ENCODE measurements around the gene UBN1. TPM values are rescaled to one million over a fixed set of nuclear protein-coding genes. Genes with fewer than 3 reads are reported as not detected.

Gene UBN1
- polyA plus RNA-seq, 1 donor (not counting 4 experiments of a cell fraction or from before 2014, with no cell fraction given) = 11.5 TPM

GRCh38 chr16:4883501-4883900 lies 36.2 kb downstream of the UBN1 start:
- dilution Hi-C loops (cut with MboI; ENCODE audit: extremely low pct_ligation_motif_present, low sequenced_read_pairs) = no loop called here

GRCh38 chr16:4884209-4884608 lies 36.9 kb downstream of the UBN1 start:
- Histone ChIP-seq H3K27ac (ENCODE audit: control insufficient read depth, insufficient read depth, low read length) (no peak overlapping the region), H4K20me1 (ENCODE audit: control insufficient read depth, extremely low read depth, insufficient read depth, low read length) (peaks cover 6% of the 10 kb centered on the region)
- no peak for FAIRE-seq

More at GRCh38 chr16:4883501-4883900, 36.2 kb downstream of the UBN1 start:
- Histone ChIP-seq H3K9me1 (ENCODE audit: control insufficient read depth, extremely low read depth, insufficient read depth, low read length) (peaks cover 3% of the 10 kb centered on the region), H3K27me3 (ENCODE audit: control insufficient read depth, extremely low read depth, insufficient read depth, low read length) (no peaks in the 10 kb centered on the region), H3K27ac (ENCODE audit: control insufficient read depth, insufficient read depth, low read length) (no peak overlapping the region), H4K20me1 (ENCODE audit: control insufficient read depth, extremely low read depth, insufficient read depth, low read length) (peaks cover 6% of the 10 kb centered on the region), H3K9me3 (ENCODE audit: control insufficient read depth, low read depth, low read length) (no peaks in the 10 kb centered on the region), H3K4me1 (ENCODE audit: control insufficient read depth, extremely low read depth, insufficient read depth, low read length) (no peaks in the 10 kb centered on the region), H3K79me2 (ENCODE audit: control insufficient read depth, insufficient read depth, low read length) (no peaks in the 10 kb centered on the region), H2AFZ (ENCODE audit: control insufficient read depth, low read length) (no peak overlapping the region), H3K4me2 (ENCODE audit: control insufficient read depth, extremely low read depth, insufficient read depth, low read depth, low read length) (no peak overlapping the region), H3K36me3 (ENCODE audit: control insufficient read depth in 2 of 2, extremely low read depth in 1 of 2, insufficient read depth in 2 of 2, low read length in 2 of 2) (peaks cover 49 to 62% of the 10 kb centered on the region in 2 experiments), H3K4me3 (ENCODE audit: control insufficient read depth in 2 of 3, extremely low read depth in 1 of 3, insufficient read depth in 2 of 3, low read depth in 1 of 3, low read length in 3 of 3) (no peak overlapping the region), H3K9ac (ENCODE audit: control insufficient read depth, extremely low read depth, insufficient read depth, low read length) (no peak overlapping the region)
- FAIRE-seq (no peak), DNase-seq (ENCODE audit: low read depth, low spot score) (no peak)
- TF ChIP-seq EZH2 (IDR thresholded peaks at IDR 0.05; ENCODE audit: low read length) = no peak
- TF ChIP-seq CTCF (optimal IDR thresholded peaks at IDR 0.05 in 1 of 3, IDR thresholded peaks at IDR 0.05 in 1 of 3, conservative IDR thresholded peaks at IDR 0.05 in 1 of 3; ENCODE audit: extremely low read depth in 1 of 3, insufficient read depth in 2 of 3, low read length in 3 of 3) = no peak

More at GRCh38 chr16:4884209-4884608, 36.9 kb downstream of the UBN1 start:
- Histone ChIP-seq H3K27me3 (ENCODE audit: control insufficient read depth, extremely low read depth, insufficient read depth, low read length) (no peaks in the 10 kb centered on the region), H3K9me1 (ENCODE audit: control insufficient read depth, extremely low read depth, insufficient read depth, low read length) (peaks cover 3% of the 10 kb centered on the region), H3K4me1 (ENCODE audit: control insufficient read depth, extremely low read depth, insufficient read depth, low read length) (no peaks in the 10 kb centered on the region), H2AFZ (ENCODE audit: control insufficient read depth, low read length) (no peak overlapping the region), H3K4me3 (ENCODE audit: control insufficient read depth in 2 of 3, extremely low read depth in 1 of 3, insufficient read depth in 2 of 3, low read depth in 1 of 3, low read length in 3 of 3) (no peak overlapping the region), H3K9ac (ENCODE audit: control insufficient read depth, extremely low read depth, insufficient read depth, low read length) (no peak overlapping the region), H3K36me3 (ENCODE audit: control insufficient read depth in 2 of 2, extremely low read depth in 1 of 2, insufficient read depth in 2 of 2, low read length in 2 of 2) (peaks cover 49 to 62% of the 10 kb centered on the region in 2 experiments), H3K4me2 (ENCODE audit: control insufficient read depth, extremely low read depth, insufficient read depth, low read depth, low read length) (no peak overlapping the region), H3K79me2 (ENCODE audit: control insufficient read depth, insufficient read depth, low read length) (no peaks in the 10 kb centered on the region), H3K9me3 (ENCODE audit: control insufficient read depth, low read depth, low read length) (no peaks in the 10 kb centered on the region)
- dilution Hi-C loops (cut with MboI; ENCODE audit: extremely low pct_ligation_motif_present, low sequenced_read_pairs) = no loop called here
- DNase-seq (ENCODE audit: low read depth, low spot score) = no peak
- TF ChIP-seq EZH2 (IDR thresholded peaks at IDR 0.05; ENCODE audit: low read length) (no peak), CTCF (optimal IDR thresholded peaks at IDR 0.05 in 1 of 3, IDR thresholded peaks at IDR 0.05 in 1 of 3, conservative IDR thresholded peaks at IDR 0.05 in 1 of 3; ENCODE audit: extremely low read depth in 1 of 3, insufficient read depth in 2 of 3, low read length in 3 of 3) (no peak)
